K562 (cell line): ENCODE measurements around the gene TRIM38. TPM values are rescaled to one million over a fixed set of nuclear protein-coding genes. Genes with fewer than 3 reads are reported as not detected.

Experiments
- E4F1 ChIP-seq: fragments of 250-450 bp; sonication (Bioruptor Pico); IDR thresholded peaks from 2 replicates; pipeline ENCODE4 v1.5.0; 2021; ENCODE audit warnings: mild to moderate bottlenecking, borderline replicate concordance
- MED1 ChIP-seq: sonication (generic); formaldehyde crosslinking; IDR thresholded peaks from 2 replicates; pipeline ENCODE4 v1.8.1; 2023; ENCODE audit warnings: missing genetic modification reagents, borderline replicate concordance
- NCOA6 ChIP-seq: fragments of 450-650 bp; IDR thresholded peaks from 2 replicates; pipeline ENCODE4 v1.6.1; 2017; ENCODE audit warnings: mild to moderate bottlenecking
- RBM15 ChIP-seq: fragments of 200-400 bp; formaldehyde crosslinking; IDR thresholded peaks from 2 replicates; pipeline ENCODE4 v1.6.1; 2018; ENCODE audit warnings: mild to moderate bottlenecking, low read length, moderate library complexity; ENCODE audit not compliant: insufficient read depth
- RNF219 ChIP-seq: fragments of 250-450 bp; sonication (Bioruptor Pico); IDR thresholded peaks from 2 replicates; pipeline ENCODE4 v1.5.0; 2022; ENCODE audit warnings: mild to moderate bottlenecking
- SREBF1 ChIP-seq: fragments of 150-350 bp; IDR thresholded peaks from 2 replicates; pipeline ENCODE4 v1.6.1; 2014; ENCODE audit warnings: antibody characterized with exemption, low read depth, low read length, borderline replicate concordance
- TAF15 ChIP-seq: fragments of 200-400 bp; formaldehyde crosslinking; IDR thresholded peaks from 2 replicates; pipeline ENCODE4 v1.6.1; 2017; ENCODE audit warnings: mild to moderate bottlenecking, low read depth, low read length, moderate library complexity
- TSC22D4 ChIP-seq: fragments of 450-650 bp; IDR thresholded peaks from 2 replicates; pipeline ENCODE4 v1.6.1; 2016; ENCODE audit warnings: missing genetic modification characterization, missing biosample characterization, control low read depth
- ZNF24 ChIP-seq: fragments of 450-650 bp; IDR thresholded peaks from 2 replicates; pipeline ENCODE4 v1.6.1; 2016
- ZNF318 ChIP-seq, 2 experiments: fragments of 450-650 bp; IDR thresholded peaks; 2 replicates each; pipeline ENCODE4 v1.6.1; 2016; ENCODE audit warnings: mild to moderate bottlenecking in 2 of 2, borderline replicate concordance in 1 of 2, low read depth in 1 of 2, moderate library complexity in 1 of 2
- ZNF518B ChIP-seq: fragments of 250-450 bp; sonication (Bioruptor Pico); IDR thresholded peaks from 2 replicates; pipeline ENCODE4 v1.5.0; 2021; ENCODE audit warnings: mild to moderate bottlenecking, moderate library complexity
- polyA plus RNA-seq, 8 experiments: library from polyadenylated mRNA; depleted of rRNA in 4 of 8; stranded (reverse) in 5 of 8; unstranded in 3 of 8; fragments of >200 nt; fragmentation: Nextera tagmentation in 2 of 8; fragmentation: Illumina TruSeq in 1 of 8; extraction: Ambion mirVana in 2 of 8; extraction: Trizol in 1 of 8; gene quantifications; 2 replicates each; pipeline versions ENCODE4 v1.2.1 to v1.2.3, GENCODE V29; 2011 to 2014; ENCODE audit warnings: inconsistent platforms in 1 of 8, missing spikeins in 1 of 8
- total RNA-seq, 7 experiments: library from RNA; depleted of rRNA in 6 of 7; stranded (reverse); fragments of >200 nt in 6 of 7; fragmentation: Illumina TruSeq in 2 of 7; extraction: Trizol in 2 of 7; gene quantifications; 2 replicates each; pipeline versions ENCODE4 v1.2.1 to v1.2.3, GENCODE V29; 2011 to 2021; ENCODE audit warnings: low replicate concordance in 1 of 7

Gene TRIM38
- total and polyA plus RNA-seq, 9 of the 15 experiments (the other 6 are each of a cell fraction or from before 2014, with no cell fraction given) = 1.7 to 6.7 (median 6.3) TPM

DNA sequence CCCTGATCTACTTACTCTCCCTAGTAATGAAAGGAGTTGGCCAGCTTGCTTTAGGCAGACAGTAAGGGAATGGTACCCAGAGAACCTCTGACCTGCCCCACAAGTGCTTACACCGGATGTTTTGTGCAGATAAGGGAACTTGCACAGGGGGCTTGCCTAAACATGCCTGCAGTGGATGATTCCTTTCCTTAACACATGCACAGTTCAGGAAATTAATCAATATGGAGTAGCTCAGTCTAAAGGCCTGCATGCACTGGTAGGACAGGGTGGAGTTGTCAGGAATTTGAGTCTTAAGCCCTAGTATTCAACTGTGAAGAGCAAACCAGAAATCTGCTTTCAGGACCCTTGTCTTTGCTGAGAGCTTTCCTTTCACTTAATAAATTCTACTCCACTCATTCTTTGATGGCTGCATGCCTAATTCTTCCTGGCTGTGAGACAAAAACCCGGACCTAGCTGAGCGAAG is 3.9 kb upstream of the TRIM38 start (continued):
- no peak for TF ChIP-seq ZNF518B (CRISPR knock-in tag)
- TF ChIP-seq TAF15 = no peak
- TF ChIP-seq NCOA6 = no peak
- no peak for TF ChIP-seq SREBF1
- TF ChIP-seq MED1 (CRISPR knock-in tag) = no peak
- no peak for TF ChIP-seq TSC22D4 (tag)
- TF ChIP-seq E4F1 (CRISPR knock-in tag) = no peak
- TF ChIP-seq ZNF318 (IDR thresholded peaks at IDR 0.05; ENCODE audit: borderline replicate concordance in 1 of 2, low read depth in 1 of 2) = no peak
- no peak for TF ChIP-seq RNF219
- TF ChIP-seq RBM15 = no peak
- TF ChIP-seq ZNF24 = no peak
